Panc1 (cell line): ENCODE data around the gene PDE6B. TPM values are rescaled to one million over a fixed set of nuclear protein-coding genes. Genes with fewer than 3 reads are reported as not detected.
A peak's percentile ranks its signal among the peaks of the same experiment; 100 is the strongest.

Experiments
- ATAC-seq: fragments of 200-7000 bp; cut with Tn5 transposase; 2 replicates; pipeline ENCODE4 v1.9.1; 2020; ENCODE audit warnings: mild to moderate bottlenecking, moderate library complexity
- BruUV-seq: library from RNA; stranded (reverse); fragments of 400-500 nt; replicated peaks from 2 replicates; lab custom pipeline; 2021; lab: Mats Ljungman, UMichigan
- CTCF ChIA-PET: fragments of 300-600 bp; sonication (Branson Sonifier 250); formaldehyde crosslinking; loops from one replicate; lab custom pipeline; 2022; ENCODE audit warnings: antibody characterized with exemption; lab: Charles Lee
- POLR2A ChIA-PET: fragments of 300-600 bp; sonication (Branson Sonifier 250); formaldehyde crosslinking; loops from one replicate; lab custom pipeline; 2022; ENCODE audit warnings: antibody characterized with exemption; lab: Charles Lee
- DNase-seq: peaks from one replicate; pipeline ENCODE4 v3.0.0-alpha.2; 2010; ENCODE audit warnings: low read depth, low spot score
- H3K27ac ChIP-seq: 2 replicates; pipeline ENCODE4 v1.5.1; 2011; ENCODE audit warnings: mild to moderate bottlenecking, low read length, inconsistent platforms
- H3K27me3 ChIP-seq: fragments of 200-500 bp; sonication (Bioruptor generic); 2 replicates; pipeline ENCODE4 v1.6.0; 2014; ENCODE audit warnings: low read length, inconsistent platforms; ENCODE audit not compliant: control insufficient read depth, insufficient read depth
- H3K36me3 ChIP-seq: fragments of 200-500 bp; sonication (Bioruptor generic); 2 replicates; pipeline ENCODE4 v1.5.1; 2014; ENCODE audit warnings: inconsistent platforms, mild to moderate bottlenecking, low read length, moderate library complexity; ENCODE audit not compliant: control insufficient read depth, insufficient read depth
- H3K4me1 ChIP-seq: 2 replicates; pipeline ENCODE4 v1.5.1; 2011; ENCODE audit warnings: inconsistent platforms, mild to moderate bottlenecking, low read length, moderate library complexity; ENCODE audit not compliant: control insufficient read depth, insufficient read depth
- H3K4me3 ChIP-seq, 2 experiments: 2 replicates each; pipeline ENCODE4 v1.5.1; 2011 to 2012; ENCODE audit warnings: low read depth in 2 of 2, low read length in 2 of 2, mild to moderate bottlenecking in 2 of 2, inconsistent platforms in 1 of 2, moderate library complexity in 1 of 2
- H3K9me3 ChIP-seq: fragments of 200-500 bp; sonication (Bioruptor generic); 2 replicates; pipeline ENCODE4 v1.5.1; 2014; ENCODE audit warnings: low read depth, mild to moderate bottlenecking, inconsistent platforms, low read length, moderate library complexity; ENCODE audit not compliant: control insufficient read depth, insufficient read depth
- POLR2AphosphoS5 ChIP-seq: IDR thresholded peaks from 2 replicates; pipeline ENCODE4 v1.6.1; 2012; ENCODE audit warnings: mild to moderate bottlenecking, low read depth, low read length, moderate library complexity
- REST ChIP-seq, 2 experiments: IDR thresholded peaks; 2 replicates each; pipeline ENCODE4 v1.6.1; 2011 to 2012; ENCODE audit warnings: low read depth in 2 of 2, control low read depth in 1 of 2, low read length in 1 of 2, mild to moderate bottlenecking in 1 of 2, moderate library complexity in 1 of 2; ENCODE audit not compliant: insufficient read depth in 1 of 2
- SIN3A ChIP-seq: IDR thresholded peaks from 2 replicates; pipeline ENCODE4 v1.6.1; 2012; ENCODE audit warnings: low read depth, mild to moderate bottlenecking, low read length, moderate library complexity, borderline replicate concordance; ENCODE audit not compliant: insufficient read depth
- TCF7L2 ChIP-seq: IDR thresholded peaks from 2 replicates; pipeline ENCODE4 v1.6.1; 2011; ENCODE audit warnings: mild to moderate bottlenecking, low read depth, low read length, inconsistent platforms
- in situ Hi-C: cut with HindIII; loops from 2 replicates; pipeline ENCODE4 v1.10.0; 2016; ENCODE audit warnings: low sequenced_read_pairs, low pct_unique_long_range_greater_than_20kb
- intact Hi-C: fragments of 100-400 bp; cut with micrococcal nuclease; formaldehyde crosslinking; loops from one replicate; pipeline ENCODE4 v1.10.0; 2022; ENCODE audit not compliant: unreplicated experiment
- total RNA-seq: library from RNA; stranded (reverse); gene quantifications from one replicate; pipeline ENCODE4 v1.2.1, GENCODE V29; 2021; ENCODE audit not compliant: unreplicated experiment
- TF ChIP-seq, protein P1 (sequence below): fragments of 450-650 bp; IDR thresholded peaks from 2 replicates; pipeline ENCODE4 v1.5.1; 2017; ENCODE audit warnings: mild to moderate bottlenecking

The PDE6B gene
- total RNA-seq, 1 experiment from 2014 or later: 6.5 TPM

- Histone ChIP-seq H3K27me3 (no peaks in the 10 kb centered on the region), H3K4me3 (no peak overlapping the region), H3K9me3 (no peaks in the 10 kb centered on the region), H3K36me3 (no peaks in the 10 kb centered on the region), H3K4me1 (peaks cover 24% of the 10 kb centered on the region), H3K27ac (no peak overlapping the region)
- TF ChIP-seq SIN3A: no peak
- TF ChIP-seq TCF7L2: no peak
- TF ChIP-seq, protein P1, sequence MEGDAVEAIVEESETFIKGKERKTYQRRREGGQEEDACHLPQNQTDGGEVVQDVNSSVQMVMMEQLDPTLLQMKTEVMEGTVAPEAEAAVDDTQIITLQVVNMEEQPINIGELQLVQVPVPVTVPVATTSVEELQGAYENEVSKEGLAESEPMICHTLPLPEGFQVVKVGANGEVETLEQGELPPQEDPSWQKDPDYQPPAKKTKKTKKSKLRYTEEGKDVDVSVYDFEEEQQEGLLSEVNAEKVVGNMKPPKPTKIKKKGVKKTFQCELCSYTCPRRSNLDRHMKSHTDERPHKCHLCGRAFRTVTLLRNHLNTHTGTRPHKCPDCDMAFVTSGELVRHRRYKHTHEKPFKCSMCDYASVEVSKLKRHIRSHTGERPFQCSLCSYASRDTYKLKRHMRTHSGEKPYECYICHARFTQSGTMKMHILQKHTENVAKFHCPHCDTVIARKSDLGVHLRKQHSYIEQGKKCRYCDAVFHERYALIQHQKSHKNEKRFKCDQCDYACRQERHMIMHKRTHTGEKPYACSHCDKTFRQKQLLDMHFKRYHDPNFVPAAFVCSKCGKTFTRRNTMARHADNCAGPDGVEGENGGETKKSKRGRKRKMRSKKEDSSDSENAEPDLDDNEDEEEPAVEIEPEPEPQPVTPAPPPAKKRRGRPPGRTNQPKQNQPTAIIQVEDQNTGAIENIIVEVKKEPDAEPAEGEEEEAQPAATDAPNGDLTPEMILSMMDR: no peak
- DNase-seq: no peak
- peak; percentile 15 for ATAC-seq
- CTCF ChIA-PET: interaction anchor here (0.6 to 1.4 kb wide), 2 partner anchors 9 to 216 kb away, joined by 3 read pairs; partner anchors contain the start of genes ATP5ME and MYL5
- in situ Hi-C loops: no loop called here
- intact Hi-C loops: no loop called here
- BruUV-seq: no TSS peak
- POLR2A ChIA-PET: no interaction called here
Measured at GRCh38 chr4:683247-683897, 58.0 kb downstream of the PDE6B start.

- intact Hi-C loops: no loop called here
- H3K9me3 ChIP-seq: no peaks in the 10 kb centered on the region
- no peaks in the 10 kb centered on the region for H3K36me3 ChIP-seq
- in situ Hi-C loops: no loop called here
- no peaks in the 10 kb centered on the region for H3K27me3 ChIP-seq
- no peak for DNase-seq
- ChIA-PET CTCF (interaction anchor here (0.6 to 1.4 kb wide), 5 partner anchors 10 to 215 kb away, joined by 3 to 4 read pairs (median 3); partner anchors contain the start of genes ATP5ME and MYL5), POLR2A (no interaction called here)
- TF ChIP-seq POLR2AphosphoS5: no peak
- TF ChIP-seq SIN3A: no peak
- TF ChIP-seq, protein P1: peak; percentile 92
- TF ChIP-seq TCF7L2: no peak
- TF ChIP-seq REST (IDR thresholded peaks at IDR 0.05; ENCODE audit: insufficient read depth in 1 of 2, low read depth in 2 of 2, low read length in 1 of 2): no peak
- BruUV-seq: no TSS peak
- H3K4me1 ChIP-seq: peaks cover 24% of the 10 kb centered on the region
- H3K27ac ChIP-seq: no peak overlapping the region
- no peak overlapping the region for H3K4me3 ChIP-seq
- peak; percentile 57 for ATAC-seq
Measured at GRCh38 chr4:683982-684622, 58.7 kb downstream of the PDE6B start.
